DMS 273 treated with DMSO at 0.1 percent for 48 hours (cell line): ENCODE results near the gene CFAP53.

Experiments
- DNase-seq: peaks from one replicate; lab custom pipeline; 2025; lab: John Stamatoyannopoulos, UW

The CFAP53 gene

GRCh38 chr18:50287441-50288347 is 21.4 kb upstream of the CFAP53 start, which contains the start of gene CXXC1:
Gene CXXC1, minus strand, starts transcription at chr18:50287692. Its CDS starts 103 bp downstream, at chr18:50287589.
- DNase-seq = peak; percentile 98

DNA sequence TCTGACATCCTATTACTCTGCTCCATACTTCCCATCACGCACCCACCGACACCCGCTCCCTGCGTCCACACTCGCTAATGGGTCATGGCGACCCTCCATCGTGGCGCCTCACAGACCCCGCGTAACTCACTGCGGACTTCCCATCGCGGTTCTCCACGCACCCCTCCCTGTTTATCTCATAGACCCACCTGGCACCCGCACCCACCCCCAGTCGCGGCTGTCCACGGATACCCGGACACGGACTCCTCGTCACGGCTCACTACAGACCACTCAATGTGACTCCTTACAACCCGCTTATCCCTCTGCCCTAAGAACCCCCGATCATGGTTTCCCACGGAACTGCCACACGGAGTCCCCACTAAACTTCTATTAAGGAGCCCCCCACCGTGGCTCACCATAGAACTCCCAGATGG is 20.7 kb upstream of the CFAP53 start:
- DNase-seq = no peak

- DNase-seq = no peak
Observed at GRCh38 chr18:50286391-50287027, 20.2 kb upstream of the CFAP53 start.

DNA sequence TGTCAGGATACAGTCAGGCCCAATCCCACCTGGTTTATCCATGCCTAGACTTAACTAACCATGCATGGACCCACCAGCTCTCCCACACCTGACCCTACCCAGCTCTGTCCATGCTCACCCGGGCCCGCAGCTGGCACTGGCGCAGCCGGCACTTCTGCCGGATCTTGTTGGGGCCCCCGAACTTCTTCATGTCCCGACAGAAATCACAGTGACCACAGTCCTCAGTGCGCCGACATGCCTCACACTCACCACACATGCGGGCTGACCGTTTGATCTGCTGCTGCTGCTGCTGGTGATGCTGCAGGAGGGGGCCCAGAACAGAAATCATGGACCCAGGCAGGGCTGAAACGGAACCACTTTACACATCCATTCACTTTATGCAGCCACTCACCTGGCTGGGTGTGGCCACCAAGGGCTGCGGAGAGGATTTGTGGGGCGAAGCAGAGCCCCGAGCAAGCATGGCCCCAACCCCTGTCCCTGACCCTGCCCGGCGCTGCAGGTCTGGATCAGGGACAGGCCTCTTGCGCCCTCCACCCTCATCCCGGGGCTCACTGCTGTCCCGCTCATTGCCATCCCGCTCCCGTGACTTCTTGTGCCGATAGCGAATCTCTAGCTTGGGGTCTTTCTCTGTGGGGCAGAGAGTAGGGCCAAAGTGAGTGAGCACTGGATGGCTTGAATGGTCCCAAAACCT is 19.5 kb upstream of the CFAP53 start:
- DNase-seq = no peak

- DNase-seq = no peak
Observed at GRCh38 chr18:50285071-50285470, 18.8 kb upstream of the CFAP53 start.

GRCh38 chr18:50284255-50284885 is 18.1 kb upstream of the CFAP53 start:
- no peak for DNase-seq

GRCh38 chr18:50283469-50284209 is 17.3 kb upstream of the CFAP53 start:
- DNase-seq = no peak

DNA sequence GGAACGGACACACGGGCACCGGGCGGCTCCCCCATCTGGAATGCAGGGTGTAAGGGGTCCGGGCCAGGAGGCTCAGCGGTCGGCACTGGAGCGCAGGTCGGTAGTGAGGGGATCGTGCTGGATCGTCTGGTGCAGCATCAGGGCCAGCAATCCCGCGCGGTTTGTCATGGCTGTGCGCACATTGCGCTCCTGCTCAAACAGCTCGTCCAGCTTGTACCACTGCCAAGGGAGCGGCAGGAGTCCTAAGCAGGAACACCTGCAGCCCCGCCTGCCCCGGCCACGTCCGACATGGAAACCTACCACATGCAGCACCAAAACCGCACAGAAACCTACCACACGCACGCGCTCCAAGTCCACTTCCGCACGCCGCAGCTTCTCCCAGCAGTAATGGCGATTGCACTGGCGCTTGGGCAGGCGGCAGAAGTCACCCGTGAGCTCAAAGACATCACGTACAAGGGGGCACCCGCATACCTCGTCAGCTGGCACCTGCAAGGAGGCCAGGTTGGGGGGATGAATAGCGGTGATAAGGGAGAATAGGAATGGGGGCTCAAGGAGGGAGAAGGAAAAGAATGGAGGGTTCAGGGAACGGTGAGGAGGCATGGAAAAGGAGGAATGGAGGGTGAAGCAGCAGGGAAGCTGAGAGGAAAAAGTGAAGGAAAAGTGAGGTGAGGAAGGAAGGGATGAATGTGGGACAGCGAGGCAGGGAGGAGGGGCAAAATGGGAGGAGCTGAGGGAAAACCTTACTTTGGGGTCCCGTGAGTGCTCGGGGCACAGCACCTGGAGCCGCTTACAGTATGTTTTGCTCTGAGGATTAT is 16.4 kb upstream of the CFAP53 start:
- no peak for DNase-seq

- DNase-seq = no peak
Observed at GRCh38 chr18:50281972-50282520, 15.8 kb upstream of the CFAP53 start.

GRCh38 chr18:50281295-50281971 is 15.1 kb upstream of the CFAP53 start, which contains the start of gene MBD1:
Gene MBD1, minus strand, starts transcription at chr18:50281523. Its CDS starts 1,531 bp downstream, at chr18:50279992.
- DNase-seq = peak; percentile 92

DNA sequence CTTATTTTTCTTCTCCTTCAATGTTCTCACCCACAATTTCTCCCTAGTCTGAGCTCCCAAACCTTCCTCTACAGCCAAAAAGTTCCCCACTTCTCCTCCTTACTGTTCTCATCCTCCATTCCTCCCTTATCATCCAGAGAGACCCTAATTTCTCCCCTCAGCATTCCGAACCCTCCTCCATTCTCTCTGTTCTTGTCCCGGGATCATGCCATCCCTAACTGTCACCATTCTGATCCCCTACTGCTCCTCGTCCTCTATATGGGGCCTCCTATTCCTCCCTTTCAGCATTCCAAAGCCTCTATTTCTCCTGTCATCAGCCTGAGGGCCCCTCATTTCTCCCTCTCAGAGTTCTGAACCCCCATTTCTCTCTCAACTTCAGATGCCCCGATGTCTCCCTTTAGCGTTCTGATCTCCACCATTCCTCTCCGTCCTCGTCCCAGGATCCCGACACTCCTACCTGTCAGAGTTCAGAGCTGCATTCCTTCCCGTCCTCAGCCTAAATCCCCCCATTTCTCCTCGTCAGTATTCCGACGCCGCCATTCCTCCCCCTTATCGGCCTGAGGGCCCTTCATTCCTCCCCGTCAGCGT is 14.5 kb upstream of the CFAP53 start:
- DNase-seq = no peak

- DNase-seq = no peak
Observed at GRCh38 chr18:50279752-50280151, 13.5 kb upstream of the CFAP53 start.

DNA sequence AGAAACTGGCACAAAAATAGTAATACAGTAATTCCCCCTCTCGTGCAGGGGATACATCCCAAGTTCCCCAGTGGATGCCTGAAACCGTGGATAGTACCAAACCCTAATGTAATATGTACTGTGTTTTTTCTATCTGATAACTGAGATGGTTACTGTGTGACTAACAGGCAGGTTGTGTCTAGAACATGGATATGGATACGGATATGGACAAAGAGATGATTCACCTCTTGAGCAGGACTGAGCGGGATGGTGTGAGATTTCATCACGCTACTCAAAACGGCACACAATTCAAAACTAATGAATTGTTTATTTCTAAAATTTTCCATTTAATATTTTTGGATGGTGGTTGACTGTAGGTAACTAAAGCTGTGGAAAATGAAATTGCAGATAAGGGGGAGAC is 11.6 kb upstream of the CFAP53 start:
- no peak for DNase-seq

DNA sequence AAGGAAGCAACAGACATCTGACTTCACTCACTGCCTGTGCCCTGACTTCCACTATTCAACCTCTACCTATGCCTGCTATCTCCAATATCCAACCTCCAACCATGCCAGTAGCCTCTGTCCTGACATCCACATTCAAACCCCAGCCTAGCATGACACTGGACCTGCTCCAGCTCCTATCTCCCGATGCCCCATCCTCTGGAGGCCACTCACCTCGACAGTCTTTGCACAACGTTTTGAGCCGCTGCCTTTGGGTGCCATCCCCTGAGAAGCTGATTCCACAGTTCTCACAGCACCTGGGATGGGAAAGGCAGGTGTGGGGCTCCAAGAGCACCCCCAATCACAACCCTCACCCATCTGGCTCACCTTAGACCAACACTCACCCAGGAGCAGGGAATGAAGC is 10.2 kb upstream of the CFAP53 start:
- no peak for DNase-seq

GRCh38 chr18:50275503-50276036 is 9.3 kb upstream of the CFAP53 start:
- DNase-seq = no peak

GRCh38 chr18:50274941-50275340 is 8.6 kb upstream of the CFAP53 start:
- DNase-seq = no peak

GRCh38 chr18:50274044-50274442 is 7.7 kb upstream of the CFAP53 start:
- no peak for DNase-seq

- DNase-seq = no peak
Observed at GRCh38 chr18:50273203-50274043, 7.1 kb upstream of the CFAP53 start.
